ENCODE measurements around the gene ALS2.

ALS2 gene

GRCh38 chr2:201754717-201755415 lies 25.9 kb downstream of the ALS2 start:
- DNase-seq (ENCODE audit: low spot score): no peak

GRCh38 chr2:201751566-201751965 lies 29.2 kb downstream of the ALS2 start:
- no peak for DNase-seq (ENCODE audit: low spot score)

- DNase-seq (ENCODE audit: low spot score): no peak
These were observed 34.2 kb downstream of the ALS2 start for GRCh38 chr2:201746551-201746950.

- DNase-seq (ENCODE audit: low spot score): no peak
These were observed 45.2 kb downstream of the ALS2 start for GRCh38 chr2:201735486-201735885.

- no peak for DNase-seq (ENCODE audit: low spot score)
These were observed 46.6 kb downstream of the ALS2 start for GRCh38 chr2:201734111-201734510.

GRCh38 chr2:201733544-201733943 lies 47.2 kb downstream of the ALS2 start:
- no peak for DNase-seq (ENCODE audit: low spot score)

- no peak for DNase-seq (ENCODE audit: low spot score)
These were observed 50.0 kb downstream of the ALS2 start for GRCh38 chr2:201730651-201731285.

- no peak for DNase-seq (ENCODE audit: low spot score)
These were observed 65.3 kb downstream of the ALS2 start for GRCh38 chr2:201715459-201715858.

- no peak for DNase-seq (ENCODE audit: low spot score)
These were observed 68.0 kb downstream of the ALS2 start for GRCh38 chr2:201712726-201713125.

GRCh38 chr2:201709747-201710146 lies 71.0 kb downstream of the ALS2 start:
- DNase-seq (ENCODE audit: low spot score): no peak

GRCh38 chr2:201709049-201709448 lies 71.7 kb downstream of the ALS2 start:
- DNase-seq (ENCODE audit: low spot score): no peak

- no peak for DNase-seq (ENCODE audit: low spot score)
These were observed 73.0 kb downstream of the ALS2 start for GRCh38 chr2:201707753-201708152.

GRCh38 chr2:201707142-201707541 lies 73.6 kb downstream of the ALS2 start:
- no peak for DNase-seq (ENCODE audit: low spot score)

GRCh38 chr2:201704536-201704935 lies 76.2 kb downstream of the ALS2 start:
- DNase-seq (ENCODE audit: low spot score): no peak

GRCh38 chr2:201701646-201702045 lies 79.1 kb downstream of the ALS2 start:
- DNase-seq (ENCODE audit: low spot score): no peak

- DNase-seq (ENCODE audit: low spot score): no peak
These were observed 81.3 kb downstream of the ALS2 start for GRCh38 chr2:201699416-201699815.

- no peak for DNase-seq (ENCODE audit: low spot score)
These were observed 82.0 kb downstream of the ALS2 start, which contains the start of gene MPP4 for GRCh38 chr2:201698588-201699226. Gene MPP4 (minus strand): TSS chr2:201698644. CDS start chr2:201693954, 4,690 bp downstream.

- DNase-seq (ENCODE audit: low spot score): no peak
These were observed 82.8 kb downstream of the ALS2 start for GRCh38 chr2:201697899-201698298.

- DNase-seq (ENCODE audit: low spot score): no peak
These were observed 84.5 kb downstream of the ALS2 start for GRCh38 chr2:201696151-201696659.

GRCh38 chr2:201685156-201685555 lies 95.6 kb downstream of the ALS2 start:
- no peak for DNase-seq (ENCODE audit: low spot score)

- DNase-seq (ENCODE audit: low spot score): peak; percentile 21
These were observed 100.0 kb downstream of the ALS2 start for GRCh38 chr2:201680743-201681142.

- DNase-seq (ENCODE audit: low spot score): no peak
These were observed 102.3 kb downstream of the ALS2 start for GRCh38 chr2:201678401-201678800.

- DNase-seq (ENCODE audit: low spot score): no peak
These were observed 105.3 kb downstream of the ALS2 start for GRCh38 chr2:201675454-201675853.

All from hematopoietic multipotent progenitor cell treated with erythropoietin and hydrocortisone succinate and interleukin-3 and kit ligand, for 15 days (in vitro differentiated cells).